DND-41 (cell line): ENCODE results near the gene EID2.

ENCODE experiments used
- ATAC-seq: fragments of 200-7000 bp; cut with Tn5 transposase; 3 replicates; pipeline ENCODE4 v1.9.1; 2021; ENCODE audit warnings: low read depth; ENCODE audit not compliant: insufficient read depth
- DNase-seq: peaks from one replicate; pipeline ENCODE4 v3.0.0-alpha.2; 2020
- H2AFZ ChIP-seq: 2 replicates; pipeline ENCODE4 v1.6.0; 2012; ENCODE audit warnings: low read depth, low read length
- H3K27ac ChIP-seq: 2 replicates; pipeline ENCODE4 v1.5.1; 2012; ENCODE audit warnings: low read length, inconsistent platforms
- H3K27me3 ChIP-seq: fragments of 200-600 bp; sonication (generic); 2 replicates; pipeline ENCODE4 v1.6.0; 2012; ENCODE audit warnings: low read length, mild to moderate bottlenecking, inconsistent platforms; ENCODE audit not compliant: insufficient read depth, poor library complexity
- H3K36me3 ChIP-seq: 2 replicates; pipeline ENCODE4 v1.5.1; 2012; ENCODE audit warnings: low read length, inconsistent platforms; ENCODE audit not compliant: insufficient read depth
- H3K4me1 ChIP-seq: 2 replicates; pipeline ENCODE4 v1.5.1; 2012; ENCODE audit warnings: mild to moderate bottlenecking, low read length; ENCODE audit not compliant: insufficient read depth
- H3K4me2 ChIP-seq: 2 replicates; pipeline ENCODE4 v1.6.0; 2012; ENCODE audit warnings: mild to moderate bottlenecking, moderate library complexity, low read length, inconsistent platforms; ENCODE audit not compliant: insufficient read depth
- H3K4me3 ChIP-seq, 2 experiments: fragments of 200-600 bp in 1 of 2; shearing (Covaris generic) in 1 of 2; 2 replicates each; pipeline ENCODE4 v1.5.1; 2012 to 2016; ENCODE audit warnings: inconsistent platforms in 2 of 2, low read length in 2 of 2, mild to moderate bottlenecking in 2 of 2, low read depth in 1 of 2, moderate library complexity in 1 of 2
- H3K79me2 ChIP-seq: 2 replicates; pipeline ENCODE4 v1.6.0; 2012; ENCODE audit warnings: low read length, inconsistent platforms; ENCODE audit not compliant: insufficient read depth
- H3K9ac ChIP-seq: 2 replicates; pipeline ENCODE4 v1.6.0; 2012; ENCODE audit warnings: low read depth, mild to moderate bottlenecking, inconsistent platforms, low read length, moderate library complexity
- H3K9me3 ChIP-seq: 2 replicates; pipeline ENCODE4 v1.5.1; 2012; ENCODE audit warnings: low read length, moderate library complexity, mild to moderate bottlenecking, inconsistent platforms; ENCODE audit not compliant: insufficient read depth, severe bottlenecking
- H4K20me1 ChIP-seq: 2 replicates; pipeline ENCODE4 v1.6.0; 2012; ENCODE audit warnings: low read length; ENCODE audit not compliant: insufficient read depth
- CTCF ChIP-seq: IDR thresholded peaks from 2 replicates; pipeline ENCODE4 v1.5.1; 2012; ENCODE audit warnings: borderline replicate concordance, low read length, moderate library complexity, mild to moderate bottlenecking; ENCODE audit not compliant: poor library complexity, severe bottlenecking; ENCODE audit errors: extremely low read depth
- EZH2 ChIP-seq: IDR thresholded peaks from 3 replicates; pipeline ENCODE4 v1.6.1; 2012; ENCODE audit warnings: borderline replicate concordance, low read depth, mild to moderate bottlenecking, moderate library complexity, low read length, inconsistent platforms; ENCODE audit not compliant: severe bottlenecking

EID2 gene

GRCh38 chr19:39501340-39501739 is 38.6 kb downstream of the EID2 start:
- no peaks in the 10 kb centered on the region for H3K79me2 ChIP-seq
- DNase-seq (no peak), ATAC-seq (no peak)
- H3K4me1 ChIP-seq, result peaks cover 5% of the 10 kb centered on the region
- H4K20me1 ChIP-seq, result no peaks in the 10 kb centered on the region
- no peak overlapping the region for H3K27ac ChIP-seq
- H3K4me2 ChIP-seq, result no peak overlapping the region
- TF ChIP-seq CTCF (no peak), EZH2 (no peak)
- H3K9ac ChIP-seq, result no peak overlapping the region
- no peak overlapping the region for H2AFZ ChIP-seq
- no peaks in the 10 kb centered on the region for H3K9me3 ChIP-seq
- no peak overlapping the region for H3K4me3 ChIP-seq
- no peaks in the 10 kb centered on the region for H3K36me3 ChIP-seq
- peaks cover 17% of the 10 kb centered on the region for H3K27me3 ChIP-seq

GRCh38 chr19:39500543-39500942 is 39.4 kb downstream of the EID2 start:
- Histone ChIP-seq H3K79me2 (no peaks in the 10 kb centered on the region), H3K4me1 (peaks cover 5% of the 10 kb centered on the region), H3K9ac (no peak overlapping the region), H3K27ac (no peak overlapping the region), H4K20me1 (no peaks in the 10 kb centered on the region), H3K36me3 (no peaks in the 10 kb centered on the region), H3K4me2 (no peak overlapping the region), H3K27me3 (peaks cover 20% of the 10 kb centered on the region), H3K4me3 (no peak overlapping the region), H2AFZ (no peak overlapping the region), H3K9me3 (no peaks in the 10 kb centered on the region)
- TF ChIP-seq EZH2 (no peak), CTCF (no peak)
- ATAC-seq (no peak), DNase-seq (no peak)

- H4K20me1 ChIP-seq, result no peaks in the 10 kb centered on the region
- no peaks in the 10 kb centered on the region for H3K36me3 ChIP-seq
- no peak overlapping the region for H3K9ac ChIP-seq
- no peak overlapping the region for H3K4me2 ChIP-seq
- H3K27ac ChIP-seq, result no peak overlapping the region
- TF ChIP-seq CTCF, result no peak
- TF ChIP-seq EZH2, result no peak
- no peaks in the 10 kb centered on the region for H3K9me3 ChIP-seq
- no peak overlapping the region for H2AFZ ChIP-seq
- peaks cover 20% of the 10 kb centered on the region for H3K27me3 ChIP-seq
- H3K79me2 ChIP-seq, result no peaks in the 10 kb centered on the region
- DNase-seq (no peak), ATAC-seq (no peak)
- no peak overlapping the region for H3K4me3 ChIP-seq
- peaks cover 5% of the 10 kb centered on the region for H3K4me1 ChIP-seq
These were observed 40.0 kb downstream of the EID2 start for GRCh38 chr19:39499932-39500331.
